Hindlimb muscle (tissue), 1 donor: ENCODE results near the gene CSN2. TPM values are rescaled to one million over a fixed set of nuclear protein-coding genes. Genes with fewer than 3 reads are reported as not detected.

Experiments used
- polyA plus RNA-seq: library from polyadenylated mRNA; unstranded; fragments of 120-200 nt; gene quantifications from one replicate; pipeline ENCODE4 v1.2.1, GENCODE V29; 2013; ENCODE audit not compliant: insufficient read length

Gene CSN2
- polyA plus RNA-seq, 1 donor = not detected

Other genes with a start within 250 kb of the CSN2 start
- 0.46 TPM for gene SULT1B1, start 205.1 kb downstream of the CSN2 start, polyA plus RNA-seq
- 20.9 TPM for gene SULT1E1, start 105.6 kb downstream of the CSN2 start, polyA plus RNA-seq
- not detected for gene CSN1S1, start 34.7 kb downstream of the CSN2 start, polyA plus RNA-seq
- not detected for gene STATH, start 30.2 kb upstream of the CSN2 start, polyA plus RNA-seq
- not detected for gene HTN3, start 62.7 kb upstream of the CSN2 start, polyA plus RNA-seq
- 0.05 TPM for gene HTN1, start 84.7 kb upstream of the CSN2 start, polyA plus RNA-seq
- not detected for gene PRR27, start 188.5 kb upstream of the CSN2 start, polyA plus RNA-seq
- not detected for gene ODAM, start 230.0 kb upstream of the CSN2 start, polyA plus RNA-seq